NCI-H1092 treated with DMSO at 0.1 percent for 48 hours (cell line): ENCODE measurements around the gene MRPL21.

Source experiments
- DNase-seq: peaks from one replicate; lab custom pipeline; 2025; lab: John Stamatoyannopoulos, UW

MRPL21 gene

GRCh38 chr11:68903288-68904247, at the start of gene MRPL21, which contains the start of gene IGHMBP2:
MRPL21 (minus strand) TSS chr11:68903832; CDS start chr11:68903810, 22 bp downstream.
IGHMBP2 (plus strand) TSS chr11:68903891; CDS start chr11:68903953, 62 bp downstream.
- DNase-seq = peak; percentile 81

- no peak for DNase-seq
These were observed 47.1 kb upstream of the MRPL21 start for GRCh38 chr11:68950762-68951161.

- DNase-seq = no peak
These were observed 46.6 kb upstream of the MRPL21 start for GRCh38 chr11:68950270-68950669.

GRCh38 chr11:68948935-68949334, 45.3 kb upstream of the MRPL21 start:
- no peak for DNase-seq

GRCh38 chr11:68948496-68948895, 44.9 kb upstream of the MRPL21 start:
- DNase-seq = no peak

- no peak for DNase-seq
These were observed 43.5 kb upstream of the MRPL21 start for GRCh38 chr11:68947151-68947550.

- no peak for DNase-seq
These were observed 42.9 kb upstream of the MRPL21 start for GRCh38 chr11:68946416-68947090.

- no peak for DNase-seq
These were observed 39.2 kb upstream of the MRPL21 start for GRCh38 chr11:68942751-68943271.

GRCh38 chr11:68942095-68942620, 38.5 kb upstream of the MRPL21 start:
- no peak for DNase-seq

- no peak for DNase-seq
These were observed 37.9 kb upstream of the MRPL21 start for GRCh38 chr11:68941324-68942094.

- DNase-seq = no peak
These were observed 37.2 kb upstream of the MRPL21 start for GRCh38 chr11:68940651-68941323.

GRCh38 chr11:68939583-68940555, 36.2 kb upstream of the MRPL21 start:
- DNase-seq = no peak

GRCh38 chr11:68938816-68939582, 35.4 kb upstream of the MRPL21 start:
- DNase-seq = no peak

- DNase-seq = no peak
These were observed 34.5 kb upstream of the MRPL21 start for GRCh38 chr11:68938088-68938487.

- DNase-seq = no peak
These were observed 33.3 kb upstream of the MRPL21 start for GRCh38 chr11:68936676-68937620.

GRCh38 chr11:68936358-68936636, 32.7 kb upstream of the MRPL21 start:
- no peak for DNase-seq

- DNase-seq = no peak
These were observed 32.1 kb upstream of the MRPL21 start for GRCh38 chr11:68935516-68936357.
